HTERT RPE-1 (cell line): ENCODE results near the gene TBC1D22A.

Experiments
- in situ Hi-C: fragments of 300-500 bp; cut with MboI; formaldehyde crosslinking; loops from 4 replicates; pipeline ENCODE4 v1.14.3; 2020; ENCODE audit warnings: low sequenced_read_pairs

TBC1D22A gene

GRCh38 chr22:46923394-46923793, 160.9 kb downstream of the TBC1D22A start:
- in situ Hi-C loops: no loop called here

GRCh38 chr22:46925818-46926217, 163.4 kb downstream of the TBC1D22A start:
- in situ Hi-C loops: no loop called here

GRCh38 chr22:46929046-46929709, 166.7 kb downstream of the TBC1D22A start:
- in situ Hi-C loops: no loop called here

GRCh38 chr22:46929710-46930204, 167.3 kb downstream of the TBC1D22A start:
- in situ Hi-C loops: no loop called here

- in situ Hi-C loops: no loop called here
Observed at GRCh38 chr22:46931414-46931813, 169.0 kb downstream of the TBC1D22A start.

- in situ Hi-C loops: no loop called here
Observed at GRCh38 chr22:46931881-46932280, 169.4 kb downstream of the TBC1D22A start.

GRCh38 chr22:46933040-46933930, 170.8 kb downstream of the TBC1D22A start:
- in situ Hi-C loops: no loop called here

- in situ Hi-C loops: no loop called here
Observed at GRCh38 chr22:46934172-46934745, 171.8 kb downstream of the TBC1D22A start.

GRCh38 chr22:46934746-46935491, 172.5 kb downstream of the TBC1D22A start:
- in situ Hi-C loops: no loop called here

GRCh38 chr22:46935506-46936377, 173.3 kb downstream of the TBC1D22A start:
- in situ Hi-C loops: no loop called here

GRCh38 chr22:46936378-46936903, 174.0 kb downstream of the TBC1D22A start:
- in situ Hi-C loops: no loop called here

GRCh38 chr22:46937185-46937584, 174.7 kb downstream of the TBC1D22A start:
- in situ Hi-C loops: no loop called here

- in situ Hi-C loops: no loop called here
Observed at GRCh38 chr22:46937939-46938338, 175.5 kb downstream of the TBC1D22A start.

GRCh38 chr22:46941968-46942798, 179.7 kb downstream of the TBC1D22A start:
- in situ Hi-C loops: no loop called here

- in situ Hi-C loops: no loop called here
Observed at GRCh38 chr22:46942799-46943785, 180.6 kb downstream of the TBC1D22A start.

- in situ Hi-C loops: no loop called here
Observed at GRCh38 chr22:46945481-46945880, 183.0 kb downstream of the TBC1D22A start.

- in situ Hi-C loops: no loop called here
Observed at GRCh38 chr22:46946383-46946962, 184.0 kb downstream of the TBC1D22A start.
